Neural cell (in vitro differentiated cells): ENCODE results near the gene MUC2. TPM values are rescaled to one million over a fixed set of nuclear protein-coding genes. Genes with fewer than 3 reads are reported as not detected.

Experiments used
- H2AFZ ChIP-seq: fragments of 200-600, 300-800 bp; sonication (generic), shearing (Covaris generic); 2 replicates; pipeline ENCODE4 v1.6.0; 2014; ENCODE audit warnings: low read depth, mild to moderate bottlenecking, antibody characterized with exemption, low read length, moderate library complexity
- H3F3A ChIP-seq: fragments of 200-600 bp; shearing (Covaris generic); 2 replicates; pipeline ENCODE4 v1.6.1; 2016; ENCODE audit warnings: mild to moderate bottlenecking, moderate library complexity, mixed read lengths, antibody characterized with exemption, low read length; ENCODE audit not compliant: insufficient read depth, poor library complexity, severe bottlenecking
- H3K27ac ChIP-seq: fragments of 200-600, 300-800 bp; sonication (generic), shearing (Covaris generic); 2 replicates; pipeline ENCODE4 v1.5.1; 2014; ENCODE audit warnings: mild to moderate bottlenecking, low read length, moderate library complexity
- H3K27me3 ChIP-seq: fragments of 300-800, 200-600 bp; sonication (generic), shearing (Covaris generic); 2 replicates; pipeline ENCODE4 v1.6.0; 2014; ENCODE audit warnings: mild to moderate bottlenecking, low read depth, low read length, moderate library complexity; ENCODE audit not compliant: insufficient read depth
- H3K36me3 ChIP-seq: fragments of 300-800, 200-600 bp; sonication (generic), shearing (Covaris generic); 2 replicates; pipeline ENCODE4 v1.5.1; 2014; ENCODE audit warnings: mild to moderate bottlenecking, antibody characterized with exemption, low read length, moderate library complexity; ENCODE audit not compliant: insufficient read depth
- H3K4me2 ChIP-seq: fragments of 300-800, 200-600 bp; sonication (generic), shearing (Covaris generic); 2 replicates; pipeline ENCODE4 v1.6.0; 2014; ENCODE audit warnings: mild to moderate bottlenecking, low read length
- H3K4me3 ChIP-seq: fragments of 300-800, 200-600 bp; sonication (generic), shearing (Covaris generic); 2 replicates; pipeline ENCODE4 v1.5.1; 2014; ENCODE audit warnings: mild to moderate bottlenecking, low read length, moderate library complexity
- H3K79me2 ChIP-seq: fragments of 200-600 bp; shearing (Covaris generic); replicated peaks from 2 replicates; pipeline ENCODE4 v1.6.0; 2014; ENCODE audit warnings: mild to moderate bottlenecking, low read length, moderate library complexity; ENCODE audit not compliant: insufficient read depth
- H3K9ac ChIP-seq: fragments of 300-800, 200-600 bp; sonication (generic), shearing (Covaris generic); 2 replicates; pipeline ENCODE4 v1.6.1; 2016; ENCODE audit warnings: mild to moderate bottlenecking, low read length, mixed read lengths
- H3K9me2 ChIP-seq: fragments of 200-600 bp; shearing (Covaris generic); 2 replicates; pipeline ENCODE4 v1.6.1; 2016; ENCODE audit warnings: mild to moderate bottlenecking, low read length, mixed read lengths; ENCODE audit not compliant: insufficient read depth
- H3K9me3 ChIP-seq: fragments of 200-600, 300-800 bp; sonication (generic), shearing (Covaris generic); 2 replicates; pipeline ENCODE4 v1.6.1; 2016; ENCODE audit warnings: mild to moderate bottlenecking, mixed run types, low read length, moderate library complexity, mixed read lengths
- H4K20me1 ChIP-seq: fragments of 200-600 bp; shearing (Covaris generic); 2 replicates; pipeline ENCODE4 v1.6.1; 2016; ENCODE audit warnings: mild to moderate bottlenecking, mixed run types; ENCODE audit not compliant: insufficient read depth
- CTCF ChIP-seq: fragments of 450-650 bp; IDR thresholded peaks from 2 replicates; pipeline ENCODE4 v1.5.1; 2014; ENCODE audit warnings: antibody characterized with exemption, mild to moderate bottlenecking, moderate library complexity; ENCODE audit not compliant: poor library complexity, severe bottlenecking
- EP300 ChIP-seq: fragments of 450-650 bp; conservative IDR thresholded peaks from 2 replicates; pipeline ENCODE4 v1.6.1; 2014; ENCODE audit warnings: antibody characterized with exemption, mild to moderate bottlenecking, moderate library complexity; ENCODE audit not compliant: poor library complexity, severe bottlenecking
- EZH2 ChIP-seq: fragments of 200-600, 300-800 bp; shearing (Covaris generic), sonication (generic); IDR thresholded peaks from 2 replicates; pipeline ENCODE4 v1.6.1; 2014; ENCODE audit warnings: antibody characterized with exemption, low read length, borderline replicate concordance, mild to moderate bottlenecking; ENCODE audit not compliant: insufficient read depth, poor library complexity, severe bottlenecking
- MXI1 ChIP-seq: fragments of 450-650 bp; conservative IDR thresholded peaks from 2 replicates; pipeline ENCODE4 v1.6.1; 2014; ENCODE audit warnings: antibody characterized with exemption, mild to moderate bottlenecking; ENCODE audit not compliant: poor library complexity, severe bottlenecking
- POLR2AphosphoS5 ChIP-seq: IDR thresholded peaks from 2 replicates; pipeline ENCODE4 v1.6.1; 2012
- RAD21 ChIP-seq: fragments of 450-650 bp; conservative IDR thresholded peaks from 2 replicates; pipeline ENCODE4 v1.6.1; 2014; ENCODE audit warnings: antibody characterized with exemption, mild to moderate bottlenecking, moderate library complexity
- REST ChIP-seq: IDR thresholded peaks from 2 replicates; pipeline ENCODE4 v1.6.1; 2012; ENCODE audit warnings: borderline replicate concordance
- SMC3 ChIP-seq: fragments of 450-650 bp; conservative IDR thresholded peaks from 2 replicates; pipeline ENCODE4 v1.6.1; 2014; ENCODE audit warnings: antibody characterized with exemption, mild to moderate bottlenecking, moderate library complexity; ENCODE audit not compliant: poor library complexity
- TAF1 ChIP-seq: IDR thresholded peaks from 2 replicates; pipeline ENCODE4 v1.6.1; 2012; ENCODE audit warnings: low read depth
- polyA plus RNA-seq: library from polyadenylated mRNA; depleted of rRNA; stranded (reverse); fragments of >200 nt; gene quantifications from 2 replicates; pipeline ENCODE4 v1.2.3, GENCODE V29; 2014

The MUC2 gene
- polyA plus RNA-seq, 1 donor from 2014 or later = not detected

- H4K20me1 ChIP-seq = no peaks in the 10 kb centered on the region
- H3K4me2 ChIP-seq = no peak overlapping the region
- no peaks in the 10 kb centered on the region for H3F3A ChIP-seq
- H3K9me2 ChIP-seq = no peaks in the 10 kb centered on the region
- H3K27me3 ChIP-seq = no peaks in the 10 kb centered on the region
- no peaks in the 10 kb centered on the region for H3K9me3 ChIP-seq
- H3K27ac ChIP-seq = no peak overlapping the region
- no peak overlapping the region for H3K9ac ChIP-seq
- H3K79me2 ChIP-seq = no peaks in the 10 kb centered on the region
- TF ChIP-seq RAD21 (no peak), EP300 (no peak), TAF1 (no peak), MXI1 (no peak), SMC3 (no peak), REST (no peak), CTCF (no peak), EZH2 (no peak), POLR2AphosphoS5 (no peak)
- H3K4me3 ChIP-seq = no peak overlapping the region
- no peak overlapping the region for H2AFZ ChIP-seq
- H3K36me3 ChIP-seq = no peaks in the 10 kb centered on the region
These were observed 47.0 kb upstream of the MUC2 start for GRCh38 chr11:1027483-1028290.

GRCh38 chr11:1028291-1028540 is 46.5 kb upstream of the MUC2 start:
- no peaks in the 10 kb centered on the region for H3F3A ChIP-seq
- TF ChIP-seq CTCF (no peak), EZH2 (no peak)
- no peaks in the 10 kb centered on the region for H3K9me3 ChIP-seq
- H3K27ac ChIP-seq = no peak overlapping the region
- no peaks in the 10 kb centered on the region for H3K79me2 ChIP-seq
- H3K9me2 ChIP-seq = no peaks in the 10 kb centered on the region
- H3K36me3 ChIP-seq = no peaks in the 10 kb centered on the region
- H2AFZ ChIP-seq = no peak overlapping the region
- no peak overlapping the region for H3K4me2 ChIP-seq
- H3K9ac ChIP-seq = no peak overlapping the region
- H3K4me3 ChIP-seq = no peak overlapping the region
- no peaks in the 10 kb centered on the region for H4K20me1 ChIP-seq
- no peaks in the 10 kb centered on the region for H3K27me3 ChIP-seq
